GM03348 (cell line): ENCODE data around the gene PRKAG1.
A peak's percentile ranks its signal among the peaks of the same experiment; 100 is the strongest.

Experiments
- DNase-seq: peaks from one replicate; pipeline ENCODE4 v3.0.0; 2012; ENCODE audit warnings: low spot score

PRKAG1 gene

DNA sequence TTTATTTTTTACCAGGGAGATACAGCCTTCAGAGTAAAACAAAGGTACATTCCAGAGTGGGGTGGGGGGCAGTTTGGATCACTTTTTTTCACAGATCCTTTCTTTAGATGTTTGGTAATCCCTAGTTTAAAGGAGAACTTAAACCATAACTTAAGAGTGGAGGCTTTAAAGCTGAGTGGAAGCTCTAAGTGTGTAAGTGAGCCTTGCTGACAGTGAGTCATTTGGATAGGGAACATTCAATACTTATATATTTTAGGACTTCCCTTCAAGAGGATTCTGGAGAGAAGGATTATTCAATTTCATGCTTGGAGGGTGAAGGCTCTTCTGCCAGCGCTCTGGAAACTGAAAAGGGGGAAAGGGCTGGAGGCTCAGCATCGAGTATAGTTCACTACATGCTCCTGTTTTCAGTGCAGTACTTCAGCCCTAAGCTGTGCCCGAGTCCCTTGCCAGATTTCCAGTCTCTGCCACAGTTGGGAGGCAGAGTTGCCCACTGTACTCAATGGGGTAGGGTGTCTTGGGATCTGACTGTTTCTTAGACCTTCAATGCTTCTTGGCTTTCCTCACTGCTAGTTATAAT lies 8.4 kb downstream of the PRKAG1 start:
- DNase-seq = no peak

DNA sequence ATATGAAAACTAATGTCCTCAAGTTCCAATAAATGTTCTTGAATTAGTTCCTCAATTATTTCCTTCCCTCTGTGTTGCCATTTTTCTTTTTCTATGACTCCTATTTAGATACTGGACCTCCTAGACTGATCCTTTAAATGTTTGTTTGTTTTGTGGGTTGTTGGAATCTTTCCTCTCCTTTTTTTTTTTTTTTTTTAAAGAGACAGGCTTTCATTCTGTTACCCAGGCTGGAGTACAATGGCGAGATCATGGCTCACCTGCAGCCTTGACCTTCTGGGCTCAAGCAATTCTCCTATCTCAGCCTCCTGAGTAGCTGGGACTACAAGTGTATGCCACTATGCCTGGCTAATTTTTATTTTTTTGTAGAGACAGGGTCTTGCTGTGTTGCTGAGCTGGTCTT lies 9.6 kb downstream of the PRKAG1 start:
- DNase-seq = no peak

DNA sequence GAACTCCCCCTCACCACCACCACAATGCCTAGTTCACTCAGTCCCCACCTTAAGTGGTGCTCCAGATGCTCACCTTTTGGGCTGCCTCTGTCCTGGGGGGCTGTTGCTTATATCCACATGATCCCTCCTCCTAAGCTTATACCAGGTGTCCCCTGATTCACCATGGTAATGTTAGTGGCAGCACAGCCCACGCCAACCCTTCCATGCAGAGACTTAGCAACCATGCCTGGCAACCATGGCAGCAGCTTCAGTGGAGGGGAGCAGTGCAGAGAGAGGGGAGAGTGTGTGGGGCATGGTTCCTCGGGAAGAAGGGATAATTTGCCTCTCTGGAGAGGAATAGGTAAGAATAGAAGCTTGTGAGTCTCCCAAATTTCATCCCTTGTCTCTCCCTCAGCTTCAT lies 18.2 kb downstream of the PRKAG1 start:
- DNase-seq = no peak

GRCh38 chr12:48999371-49000131 lies 19.0 kb downstream of the PRKAG1 start, which contains the start of gene DDN:
Gene DDN (minus strand): TSS chr12:48999375. CDS start chr12:48999287, 88 bp downstream.
- peak; percentile 59 for DNase-seq

DNA sequence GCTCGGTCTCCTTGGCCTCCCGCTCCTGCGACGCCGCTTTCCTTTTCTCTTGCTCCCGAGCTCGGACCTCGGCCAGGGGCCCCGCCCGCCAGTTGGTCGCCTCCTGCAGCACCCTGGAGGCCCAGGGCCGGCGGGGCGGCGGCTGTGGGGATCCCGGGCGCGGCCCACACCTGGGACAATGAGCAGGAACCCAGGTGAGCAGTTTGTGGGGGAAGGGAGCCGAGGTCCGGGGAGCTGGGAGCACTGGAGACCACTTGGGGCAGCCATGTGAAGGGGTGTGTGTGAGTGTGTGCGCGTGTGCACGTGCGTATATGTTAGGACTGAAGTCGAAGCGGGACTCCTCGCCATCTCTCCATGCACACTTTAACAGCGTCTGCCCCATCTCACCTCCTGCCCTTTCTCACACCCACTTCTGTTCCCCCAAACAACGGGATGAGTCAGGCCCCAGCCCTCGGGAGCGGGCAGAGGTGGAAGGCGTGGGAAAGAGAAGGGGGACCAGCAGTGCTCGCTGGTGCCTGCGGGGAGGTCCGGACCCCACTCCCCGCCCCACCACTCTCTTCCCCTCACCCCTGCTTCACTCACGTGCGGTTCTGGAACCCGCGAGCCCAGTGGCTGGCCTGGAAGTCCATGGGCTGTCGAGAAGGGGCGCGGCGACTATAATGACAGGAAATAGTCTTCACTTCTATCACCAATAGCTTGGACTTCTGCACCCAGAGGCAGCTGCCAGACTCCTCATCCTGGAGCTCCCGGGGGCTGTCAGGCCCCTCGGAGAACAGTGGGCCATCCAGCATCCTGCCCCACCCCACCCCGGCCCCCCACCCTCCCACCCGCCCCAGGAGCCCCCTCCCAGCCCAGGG lies 19.9 kb downstream of the PRKAG1 start:
- DNase-seq = no peak

DNA sequence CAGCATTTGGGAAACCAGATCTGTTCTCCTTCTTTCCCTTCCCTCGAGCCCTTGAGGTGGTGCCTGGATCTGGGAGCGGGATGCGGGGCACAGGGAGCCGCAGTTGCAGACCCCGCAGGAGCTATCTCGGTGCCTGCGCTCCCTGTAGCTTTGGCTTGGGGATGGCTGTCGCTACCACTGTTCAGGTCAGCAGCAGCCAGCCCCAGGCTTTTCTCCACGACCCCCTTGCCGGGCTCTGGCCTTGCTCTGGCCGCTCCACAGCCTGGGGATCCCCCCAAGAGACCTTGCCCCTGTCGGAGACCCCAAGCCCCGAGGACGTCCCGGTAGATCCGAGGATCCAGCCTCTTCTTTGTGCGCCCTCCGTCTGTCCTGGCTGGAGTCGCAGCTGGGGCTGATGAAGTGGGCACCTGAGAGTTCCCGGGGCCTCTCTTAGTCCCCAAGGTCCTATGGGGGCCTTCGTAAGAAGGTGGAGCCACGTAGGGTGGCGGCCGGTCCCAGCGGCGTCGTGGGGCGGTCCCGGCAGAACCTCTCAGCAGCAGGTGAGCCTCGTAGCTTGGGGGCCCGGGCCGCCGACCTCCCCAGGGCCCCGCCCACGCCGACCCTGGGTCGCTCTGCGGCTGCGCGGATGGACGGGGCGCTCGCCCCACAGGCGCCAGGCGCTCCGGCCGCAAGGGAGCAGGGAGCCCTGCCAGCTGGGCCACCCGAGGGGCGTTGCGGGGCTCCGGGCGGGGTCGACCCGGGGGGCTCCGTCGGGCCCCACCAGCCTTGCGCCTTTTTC lies 20.7 kb downstream of the PRKAG1 start:
- DNase-seq = peak; percentile 82

GRCh38 chr12:48996794-48997718 lies 21.5 kb downstream of the PRKAG1 start:
- DNase-seq = peak; percentile 90

DNA sequence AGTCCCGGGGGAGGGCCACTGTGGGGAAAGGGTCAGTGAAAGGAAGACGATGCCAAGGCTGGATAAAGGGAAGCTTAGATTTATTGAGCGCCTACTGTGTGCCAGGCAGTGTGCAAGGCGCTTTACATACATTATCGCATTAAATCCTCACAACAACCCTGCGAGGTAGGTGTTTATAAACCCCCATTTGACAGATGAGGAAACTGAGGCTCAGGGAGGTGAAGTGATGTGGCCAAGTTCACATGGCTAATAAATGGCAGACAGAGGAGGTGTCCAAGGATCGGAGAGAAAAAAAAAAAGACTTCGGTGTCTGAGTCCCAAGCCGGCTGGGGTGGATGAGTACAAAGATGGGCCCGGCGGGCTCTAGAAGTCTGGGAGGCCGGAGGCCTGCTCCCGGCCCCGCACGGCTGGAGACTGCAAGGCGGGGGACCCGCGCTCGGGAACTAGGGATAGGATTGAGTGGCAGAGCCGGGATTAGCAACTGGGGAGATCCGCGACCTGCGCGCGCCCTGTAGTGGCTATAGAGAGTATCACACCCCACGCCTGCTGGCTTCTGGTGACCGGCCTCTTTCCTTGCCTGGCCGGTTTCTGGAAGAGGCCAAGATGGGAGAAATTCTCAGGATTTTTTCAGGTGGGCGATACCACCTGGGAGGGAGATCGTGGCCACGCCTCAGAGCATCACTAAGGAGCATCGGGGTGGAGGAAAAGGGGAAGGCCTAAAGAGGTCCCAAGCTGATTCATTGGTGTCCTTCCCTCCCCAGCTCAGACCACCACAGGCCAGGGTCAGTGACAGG lies 23.3 kb downstream of the PRKAG1 start:
- peak; percentile 96 for DNase-seq

DNA sequence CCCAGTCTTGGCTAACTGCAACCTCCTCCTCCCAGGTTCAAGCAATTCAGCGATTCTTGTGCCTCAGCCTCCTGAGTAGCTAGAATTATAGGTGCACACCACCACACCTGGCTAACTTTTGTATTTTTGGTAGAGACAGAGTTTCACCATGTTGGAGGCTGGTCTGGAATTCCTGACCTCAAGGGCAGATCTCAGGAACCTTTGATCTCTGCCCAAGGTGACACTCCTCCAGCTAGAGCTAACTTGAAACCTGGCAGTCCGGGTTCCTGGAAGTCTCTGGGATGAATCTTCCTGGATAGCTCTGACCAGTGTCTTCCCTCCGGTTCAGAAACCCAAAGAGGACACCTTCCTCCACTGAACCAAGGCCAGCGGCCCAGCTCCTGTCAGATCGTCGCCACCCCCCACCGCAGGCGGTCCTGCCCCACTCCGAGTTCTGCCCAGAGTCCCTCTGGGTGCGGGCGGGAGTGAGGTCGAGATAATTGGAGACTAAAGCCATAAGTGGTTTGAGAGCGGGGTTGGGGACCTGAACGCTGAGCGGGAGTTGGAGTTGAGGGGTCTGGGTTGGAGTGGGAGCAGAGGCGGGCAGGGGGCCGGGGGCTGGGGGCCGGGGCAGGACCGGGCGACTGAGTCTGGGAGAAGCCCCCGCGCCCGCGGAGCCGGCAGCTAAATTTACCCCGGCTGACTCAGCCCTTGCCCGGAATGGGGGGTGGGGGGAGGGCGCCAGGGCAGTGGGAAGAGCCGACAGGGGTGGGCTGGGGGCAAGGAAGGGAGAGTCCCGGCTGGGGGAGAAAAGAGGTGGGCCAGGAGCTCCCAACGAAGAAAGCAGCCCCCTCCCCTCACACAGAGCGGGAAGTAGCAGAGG lies 24.1 kb downstream of the PRKAG1 start:
- no peak for DNase-seq

DNA sequence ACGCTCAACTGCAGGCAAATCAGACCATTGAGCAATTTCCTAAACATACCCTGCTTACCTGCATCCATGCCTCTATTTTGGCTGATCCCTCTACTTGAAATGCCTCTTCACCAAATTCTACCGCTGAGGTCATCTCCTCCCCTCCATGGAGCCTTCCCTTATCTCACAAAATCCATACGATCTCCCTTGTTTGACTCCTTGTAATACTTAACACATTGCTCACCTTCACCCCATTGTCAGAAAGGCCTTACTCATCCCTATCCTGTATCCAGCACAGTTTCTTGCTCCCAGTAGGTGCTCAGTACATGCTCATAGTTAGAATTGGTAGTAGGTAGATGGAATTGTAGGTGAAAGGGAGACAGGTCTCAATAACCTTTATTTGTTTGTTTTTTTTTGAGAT lies 24.8 kb downstream of the PRKAG1 start:
- DNase-seq = no peak

DNA sequence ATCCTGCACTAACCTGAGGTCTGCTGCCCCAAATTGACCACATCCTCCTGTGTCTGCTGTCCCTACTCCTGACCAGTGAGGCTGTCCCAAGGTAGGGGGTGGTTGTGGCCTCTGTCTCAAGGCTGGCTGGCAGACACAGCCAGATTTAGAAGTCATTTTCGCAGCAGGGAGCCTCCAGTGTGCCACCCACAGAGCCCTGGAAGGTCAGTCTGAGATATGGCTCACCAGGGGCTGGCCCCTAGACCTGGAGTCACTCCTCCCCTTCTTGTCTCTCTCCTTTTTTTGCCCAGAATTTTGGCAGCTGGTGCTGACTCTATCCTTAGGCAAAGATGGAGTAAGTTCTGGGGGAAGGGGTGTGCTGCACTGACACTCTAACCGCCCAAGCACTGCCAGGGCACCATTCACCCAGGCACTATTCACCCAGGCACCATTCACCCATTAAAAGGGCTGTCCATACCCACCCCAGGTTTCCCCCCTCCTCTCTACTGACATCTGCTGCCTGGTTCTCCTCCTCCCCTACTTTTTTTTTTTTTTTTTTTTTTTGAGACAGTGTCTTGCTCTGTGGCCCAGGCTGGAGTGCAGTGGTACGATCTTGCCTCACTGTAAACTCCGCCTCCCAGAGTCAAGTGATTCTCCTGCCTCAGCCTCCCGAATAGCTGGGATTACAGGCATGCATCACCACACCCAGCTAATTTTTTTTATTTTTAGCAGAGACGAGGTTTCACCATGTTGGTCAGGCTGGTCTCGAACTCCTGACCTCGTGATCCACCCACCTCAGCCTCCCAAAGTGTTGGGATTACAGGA lies 27.1 kb downstream of the PRKAG1 start:
- no peak for DNase-seq

- no peak for DNase-seq
These were observed 28.0 kb downstream of the PRKAG1 start for GRCh38 chr12:48990552-48990951.

GRCh38 chr12:48988030-48988649 lies 30.4 kb downstream of the PRKAG1 start:
- DNase-seq = peak; percentile 80

DNA sequence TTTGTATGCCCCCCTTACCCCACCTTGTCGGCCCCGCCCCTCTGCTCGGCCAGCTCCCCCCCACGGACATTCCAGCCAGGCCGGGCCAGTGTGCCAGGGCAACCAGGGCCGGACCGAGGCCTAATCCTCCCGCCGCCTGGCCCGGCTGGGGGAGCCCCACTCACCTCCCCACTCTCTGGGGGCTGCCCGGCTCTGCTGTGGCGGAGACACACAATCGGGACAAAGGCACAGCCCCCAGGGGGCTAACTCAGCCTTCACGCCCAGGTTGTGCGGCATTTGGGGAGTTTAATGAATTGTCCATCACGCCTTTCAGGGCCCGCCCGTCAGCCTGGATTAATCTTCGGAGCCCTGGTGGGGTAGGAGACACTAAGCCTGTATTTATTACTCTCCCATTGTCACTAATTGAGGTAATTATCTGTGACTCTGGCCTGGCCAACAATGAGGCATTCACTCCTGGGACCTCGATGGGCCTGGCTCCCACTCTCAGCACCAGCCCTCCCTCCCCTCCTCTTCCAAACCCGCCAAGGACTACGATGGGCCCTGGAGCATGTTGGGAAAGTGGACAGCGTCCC lies 31.8 kb downstream of the PRKAG1 start:
- no peak for DNase-seq

- no peak for DNase-seq
These were observed 32.7 kb downstream of the PRKAG1 start for GRCh38 chr12:48985901-48986300.

DNA sequence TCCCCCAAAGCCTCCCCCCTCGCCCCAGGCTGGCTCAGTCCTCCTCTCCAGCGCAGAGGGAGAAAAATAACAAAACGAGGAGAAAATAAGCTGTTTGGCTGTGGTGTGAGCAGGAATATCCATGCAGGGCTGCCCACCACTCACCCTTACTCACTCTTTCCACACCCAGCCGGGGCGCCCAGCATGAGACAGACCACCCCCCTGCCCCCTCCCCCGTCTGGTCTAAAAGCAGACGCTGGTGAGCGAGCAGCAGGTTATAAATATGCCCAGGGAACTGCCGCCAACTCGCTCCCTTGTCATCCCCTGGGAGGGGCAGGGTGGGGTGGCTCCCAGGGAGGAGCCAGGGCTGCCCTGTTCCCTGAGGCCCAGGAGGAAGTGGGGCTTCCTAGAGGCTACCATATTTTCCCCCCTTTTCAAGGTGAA lies 33.1 kb downstream of the PRKAG1 start:
- no peak for DNase-seq

- no peak for DNase-seq
These were observed 36.0 kb downstream of the PRKAG1 start for GRCh38 chr12:48982397-48983080.
